Memory B cell (primary cell): ENCODE data around the gene ZMYM1.
A peak's percentile ranks its signal among the peaks of the same experiment; 100 is the strongest.
"Not testable (repeated sequence)": the region's sequence is repeated elsewhere in the genome, so short reads cannot be mapped to it uniquely, and the experiment has no call there.

ENCODE experiments used
- ATAC-seq: fragments of 150-1000 bp; cut with Tn5 transposase; 2 replicates; pipeline ENCODE4 v1.10.0; 2021; ENCODE audit warnings: low read depth, mild to moderate bottlenecking, moderate library complexity
- DNase-seq, 2 donors: peaks; one replicate each; pipeline ENCODE4 v3.0.0; 2022; ENCODE audit warnings: low spot score in 2 of 2
- H3K27ac Mint-ChIP-seq: one replicate; pipeline ENCODE4 v1.8.0; 2022; ENCODE audit warnings: mild to moderate bottlenecking, moderate library complexity, mixed read lengths
- H3K27me3 Mint-ChIP-seq: one replicate; pipeline ENCODE4 v1.8.0; 2022; ENCODE audit warnings: mixed read lengths
- H3K36me3 Mint-ChIP-seq: one replicate; pipeline ENCODE4 v1.8.0; 2022; ENCODE audit warnings: mild to moderate bottlenecking, mixed read lengths
- H3K4me1 Mint-ChIP-seq: one replicate; pipeline ENCODE4 v1.8.0; 2022; ENCODE audit warnings: mixed read lengths
- H3K4me3 Mint-ChIP-seq: one replicate; pipeline ENCODE4 v1.8.0; 2022; ENCODE audit warnings: mild to moderate bottlenecking, moderate library complexity, mixed read lengths
- H3K9me3 Mint-ChIP-seq: one replicate; pipeline ENCODE4 v1.8.0; 2022; ENCODE audit warnings: mixed read lengths

ZMYM1 gene

DNA sequence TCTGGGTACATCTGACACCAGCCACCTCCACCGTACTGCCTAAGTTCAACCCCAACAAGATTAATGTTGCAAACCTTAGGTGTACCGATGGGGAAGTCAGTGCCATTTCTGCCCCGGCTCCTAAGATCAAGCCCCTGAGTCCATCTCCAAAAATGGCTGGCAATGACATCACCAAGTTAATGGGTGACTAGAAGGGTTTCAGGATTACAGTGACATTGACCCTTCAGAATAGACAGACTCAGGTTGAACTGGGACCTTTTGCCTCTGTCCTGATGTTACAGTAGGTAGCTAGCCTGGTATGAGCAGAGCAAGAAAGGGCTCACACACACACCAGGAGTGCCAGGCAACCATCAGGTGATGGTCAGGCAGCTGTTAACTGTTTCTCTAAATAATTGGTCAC, 25.8 kb upstream of the ZMYM1 start:
- Mint-ChIP-seq H3K4me3 (no peak overlapping the region), H3K36me3 (peaks cover 4% of the 10 kb centered on the region), H3K27ac (no peak overlapping the region), H3K4me1 (peaks cover 2% of the 10 kb centered on the region), H3K27me3 (peaks cover 8% of the 10 kb centered on the region), H3K9me3 (peaks cover 4% of the 10 kb centered on the region)
- DNase-seq (no peak), ATAC-seq (no peak)

DNA sequence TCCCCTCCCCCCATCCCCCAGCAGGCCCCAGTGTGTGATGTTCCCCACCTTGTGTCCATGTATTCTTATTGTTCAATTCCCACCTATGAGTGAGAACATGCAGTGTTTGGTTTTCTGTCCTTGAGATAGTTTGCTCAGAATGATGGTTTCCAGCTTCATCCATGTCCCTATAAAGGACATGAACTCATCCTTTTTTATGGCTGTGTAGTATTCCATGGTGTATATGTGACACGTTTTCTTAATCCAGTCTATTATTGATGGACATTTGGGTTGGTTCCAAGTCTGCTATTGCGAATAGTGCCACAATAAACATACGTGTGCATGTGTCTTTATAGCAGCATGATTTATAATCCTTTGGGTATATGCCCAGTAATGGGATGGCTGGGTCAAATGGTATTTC, 24.9 kb upstream of the ZMYM1 start:
- not testable (repeated sequence) for H3K27ac Mint-ChIP-seq, H3K9me3 Mint-ChIP-seq, H3K4me3 Mint-ChIP-seq, H3K4me1 Mint-ChIP-seq, DNase-seq, H3K36me3 Mint-ChIP-seq, ATAC-seq
- H3K27me3 Mint-ChIP-seq = peaks cover 14% of the 10 kb centered on the region

DNA sequence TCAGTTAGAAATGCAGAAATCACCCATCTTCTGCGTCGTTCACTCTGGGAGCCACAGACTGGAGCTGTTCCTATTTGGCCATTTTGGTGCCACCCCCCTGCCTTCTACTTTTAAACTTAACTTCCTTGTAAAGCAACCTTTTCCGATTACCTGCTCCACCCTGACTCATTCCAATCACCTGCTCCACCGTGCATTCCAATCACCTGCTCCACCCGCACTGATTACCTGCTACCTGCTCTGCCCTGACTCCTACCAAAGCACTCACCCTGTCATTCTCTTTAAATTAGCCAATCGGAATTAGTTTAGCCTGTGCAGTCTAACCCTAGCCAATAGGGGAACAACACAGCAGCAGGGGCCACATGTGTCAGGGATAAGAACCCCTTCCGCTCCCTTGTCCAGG, 20.9 kb upstream of the ZMYM1 start:
- peaks cover 15% of the 10 kb centered on the region for H3K27me3 Mint-ChIP-seq
- not testable (repeated sequence) for H3K36me3 Mint-ChIP-seq, H3K27ac Mint-ChIP-seq, H3K4me3 Mint-ChIP-seq, H3K9me3 Mint-ChIP-seq, DNase-seq, ATAC-seq, H3K4me1 Mint-ChIP-seq

DNA sequence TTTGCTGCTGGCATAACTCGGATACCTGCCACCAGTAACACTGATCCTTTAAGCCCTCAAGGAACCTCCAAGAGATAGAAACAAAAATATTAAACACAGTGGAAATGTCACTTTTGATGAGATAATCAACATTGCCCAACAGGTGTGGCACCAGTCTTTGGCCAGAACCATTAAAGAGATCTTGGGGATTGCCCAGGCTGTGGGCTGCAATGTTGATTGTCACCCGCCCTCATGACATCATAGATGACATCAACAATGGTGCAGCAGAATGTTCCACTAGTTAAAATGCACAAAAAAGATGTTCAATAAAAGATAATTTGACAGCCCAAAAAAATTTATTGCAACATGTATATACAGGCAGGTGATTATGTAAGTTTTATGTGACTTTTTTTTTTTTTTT, 20.2 kb upstream of the ZMYM1 start:
- Mint-ChIP-seq H3K27ac (no peak overlapping the region), H3K27me3 (peaks cover 15% of the 10 kb centered on the region), H3K9me3 (peaks cover 5% of the 10 kb centered on the region), H3K4me1 (peaks cover 4% of the 10 kb centered on the region), H3K36me3 (peaks cover 5% of the 10 kb centered on the region), H3K4me3 (no peak overlapping the region)
- DNase-seq = no peak
- ATAC-seq = peak; percentile 60

DNA sequence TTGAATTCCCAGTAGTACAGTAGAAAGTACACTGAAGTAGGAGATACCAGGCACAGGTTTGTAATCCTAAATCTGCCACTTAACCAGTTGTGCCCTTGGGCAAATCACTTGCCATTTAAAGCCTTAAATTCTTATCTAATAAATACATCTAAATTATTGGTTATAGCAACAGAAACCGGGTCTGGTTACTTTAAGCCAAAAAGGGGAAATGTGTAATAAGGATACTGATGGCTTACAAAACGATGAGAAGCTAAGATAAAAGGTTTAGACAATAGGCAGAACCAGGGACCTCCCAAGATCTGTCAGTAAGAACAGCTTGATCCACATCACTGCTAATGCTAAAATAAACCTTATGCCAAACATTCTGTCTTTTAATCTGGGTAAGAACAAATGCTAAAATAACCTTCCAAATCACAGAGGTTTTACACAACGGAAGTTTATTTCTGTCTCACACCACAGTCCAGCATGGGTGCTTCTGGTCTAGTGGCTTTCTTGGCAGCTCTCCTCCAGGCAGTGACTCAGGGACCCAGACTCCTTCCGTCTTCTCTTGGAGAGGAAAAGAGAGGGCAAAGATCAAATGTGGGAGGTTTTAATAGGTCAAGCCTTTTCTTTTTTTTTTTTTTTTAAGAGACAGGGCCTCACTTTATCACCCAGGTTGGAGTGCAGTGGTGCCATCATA, 16.5 kb upstream of the ZMYM1 start:
- Mint-ChIP-seq H3K27ac (no peak overlapping the region), H3K36me3 (peaks cover 3% of the 10 kb centered on the region), H3K4me1 (peaks cover 4% of the 10 kb centered on the region), H3K9me3 (peaks cover 3% of the 10 kb centered on the region), H3K27me3 (peaks cover 15% of the 10 kb centered on the region), H3K4me3 (no peak overlapping the region)
- DNase-seq (no peak), ATAC-seq (no peak)

DNA sequence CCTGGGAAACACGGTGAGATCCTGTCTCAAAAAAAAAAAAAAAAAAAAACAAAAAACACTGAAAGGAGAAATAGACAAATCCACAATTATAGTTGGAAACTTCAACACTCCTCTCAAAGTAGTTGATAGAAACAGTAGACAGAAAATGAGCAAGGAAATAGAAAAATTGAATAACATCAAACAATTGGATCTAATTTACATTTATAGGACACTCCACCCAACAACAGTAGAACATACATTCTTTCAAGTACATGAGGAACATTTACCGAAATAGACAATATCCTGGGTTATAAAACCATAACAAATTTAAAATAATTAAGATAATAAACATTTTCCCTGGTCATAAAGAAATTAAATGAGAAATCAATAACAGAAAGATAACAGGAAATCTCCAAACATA, 14.9 kb upstream of the ZMYM1 start:
- Mint-ChIP-seq H3K4me1 (peaks cover 4% of the 10 kb centered on the region), H3K9me3 (no peaks in the 10 kb centered on the region), H3K27me3 (peaks cover 5% of the 10 kb centered on the region), H3K36me3 (no peaks in the 10 kb centered on the region), H3K4me3 (no peak overlapping the region), H3K27ac (no peak overlapping the region)
- ATAC-seq (no peak), DNase-seq (no peak)

DNA sequence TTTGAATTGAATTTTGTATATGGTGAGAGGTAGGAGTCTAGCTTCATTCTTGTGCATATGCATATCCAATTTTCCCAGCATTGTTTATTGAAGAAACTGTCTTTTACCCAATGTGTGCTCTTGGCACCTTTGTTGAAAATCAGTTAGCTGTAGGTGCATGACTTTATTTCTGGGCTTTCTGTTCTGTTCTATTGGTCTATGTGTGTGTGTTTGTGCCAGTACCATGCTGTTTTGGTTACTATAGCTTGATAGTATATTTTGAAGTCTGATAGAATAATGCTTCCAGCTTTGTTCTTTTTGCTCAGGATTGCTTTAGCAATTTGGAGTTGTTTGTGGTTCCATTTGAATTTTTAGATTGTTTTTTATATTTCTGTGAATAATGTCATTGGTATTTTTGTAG, 9.4 kb upstream of the ZMYM1 start:
- H3K4me1 Mint-ChIP-seq = no peaks in the 10 kb centered on the region
- H3K27me3 Mint-ChIP-seq = peaks cover 2% of the 10 kb centered on the region
- peaks cover 3% of the 10 kb centered on the region for H3K9me3 Mint-ChIP-seq
- no peak for DNase-seq
- no peak overlapping the region for H3K4me3 Mint-ChIP-seq
- no peak for ATAC-seq
- no peak overlapping the region for H3K27ac Mint-ChIP-seq
- H3K36me3 Mint-ChIP-seq = no peaks in the 10 kb centered on the region

DNA sequence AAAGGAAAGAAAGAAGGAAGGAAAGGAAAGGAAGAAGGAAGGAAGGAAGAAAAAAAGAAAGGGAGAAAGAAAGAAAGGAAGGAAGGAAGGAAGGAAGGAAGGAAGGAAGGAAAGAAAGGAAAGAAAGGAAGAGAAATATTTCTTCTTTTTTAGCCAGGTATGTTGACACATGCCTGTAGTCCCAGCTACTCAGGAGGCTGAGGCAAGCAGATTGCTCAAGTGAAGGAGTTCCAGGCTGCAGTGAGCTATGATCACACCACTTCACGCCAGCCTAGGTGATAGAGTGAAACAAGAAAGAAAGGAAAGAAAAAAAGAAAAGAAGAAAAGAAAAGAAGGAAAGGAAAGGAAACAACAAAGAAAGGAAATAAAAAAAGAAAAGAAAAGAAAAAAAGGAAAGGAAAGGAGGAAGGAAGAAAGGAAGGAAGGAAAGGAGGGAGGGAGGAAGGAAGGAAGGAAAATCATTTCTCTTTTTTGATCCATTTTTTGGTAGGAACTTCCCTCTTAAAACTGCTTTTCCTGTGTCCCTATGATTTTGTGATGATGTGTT, 5.8 kb upstream of the ZMYM1 start:
- no peak overlapping the region for H3K27ac Mint-ChIP-seq
- no peak overlapping the region for H3K4me3 Mint-ChIP-seq
- DNase-seq (no peak), ATAC-seq (no peak)
- H3K27me3 Mint-ChIP-seq = peaks cover 7% of the 10 kb centered on the region
- H3K9me3 Mint-ChIP-seq = peaks cover 3% of the 10 kb centered on the region
- no peaks in the 10 kb centered on the region for H3K36me3 Mint-ChIP-seq
- no peaks in the 10 kb centered on the region for H3K4me1 Mint-ChIP-seq

DNA sequence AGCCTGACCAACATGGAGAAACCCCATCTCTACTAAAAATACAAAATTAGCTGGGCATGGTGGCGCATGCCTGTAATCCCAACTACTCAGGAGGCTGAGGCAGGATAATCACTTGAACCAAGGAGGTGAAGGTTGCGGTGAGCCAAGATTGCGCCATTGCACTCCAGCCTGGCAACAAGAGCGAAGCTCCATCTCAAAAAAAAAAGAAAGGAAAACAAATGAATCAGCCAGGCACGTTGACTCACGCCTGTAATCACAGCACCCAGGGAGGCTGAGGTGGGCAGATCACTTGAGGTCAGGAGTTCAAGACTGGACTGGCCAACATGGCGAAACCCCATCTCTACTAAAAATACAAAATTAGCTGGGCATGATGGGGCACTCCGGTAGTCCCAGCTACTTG, 2.8 kb upstream of the ZMYM1 start:
- H3K4me3 Mint-ChIP-seq, DNase-seq, H3K36me3 Mint-ChIP-seq, H3K9me3 Mint-ChIP-seq, H3K4me1 Mint-ChIP-seq, H3K27ac Mint-ChIP-seq, ATAC-seq, H3K27me3 Mint-ChIP-seq: not testable (repeated sequence)

DNA sequence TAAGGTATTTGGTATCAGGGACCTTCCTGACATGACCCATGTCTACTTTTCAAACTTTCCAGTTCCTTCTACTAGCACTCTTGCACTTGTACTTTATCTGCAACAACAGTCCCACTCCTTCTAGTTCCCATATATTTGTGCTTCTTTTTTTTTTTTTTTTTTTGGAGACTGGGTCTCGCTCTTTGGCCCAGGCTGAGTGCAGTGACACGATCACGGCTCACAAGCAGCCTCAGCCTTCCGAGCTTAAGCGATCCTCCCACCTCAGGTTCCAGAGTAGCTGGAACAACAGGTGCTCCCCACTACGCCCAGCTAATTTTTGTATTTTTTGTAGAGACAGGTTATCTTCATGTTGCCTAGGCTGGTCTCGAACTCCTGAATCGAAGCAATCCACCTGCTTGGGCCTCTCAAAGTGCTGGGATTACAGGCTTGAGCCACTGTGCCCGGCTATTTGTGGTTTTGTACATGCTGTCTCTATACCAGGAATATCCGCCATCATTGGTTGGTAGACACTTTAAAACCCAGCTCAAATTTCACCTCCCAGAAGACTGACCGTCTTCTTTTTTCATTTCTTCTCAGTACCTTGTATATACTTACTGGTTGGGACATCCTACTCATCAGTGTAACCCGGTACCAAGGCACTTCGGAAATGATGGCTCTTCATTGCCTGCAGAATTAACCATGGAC, 1.1 kb downstream of the ZMYM1 start:
- DNase-seq (no peak), ATAC-seq (no peak)
- Mint-ChIP-seq H3K4me3 (peak overlapping the region; percentile 95), H3K27me3 (peaks cover 5% of the 10 kb centered on the region), H3K36me3 (peaks cover 12% of the 10 kb centered on the region), H3K4me1 (peaks cover 8% of the 10 kb centered on the region), H3K9me3 (no peaks in the 10 kb centered on the region), H3K27ac (peak overlapping the region; percentile 94)

DNA sequence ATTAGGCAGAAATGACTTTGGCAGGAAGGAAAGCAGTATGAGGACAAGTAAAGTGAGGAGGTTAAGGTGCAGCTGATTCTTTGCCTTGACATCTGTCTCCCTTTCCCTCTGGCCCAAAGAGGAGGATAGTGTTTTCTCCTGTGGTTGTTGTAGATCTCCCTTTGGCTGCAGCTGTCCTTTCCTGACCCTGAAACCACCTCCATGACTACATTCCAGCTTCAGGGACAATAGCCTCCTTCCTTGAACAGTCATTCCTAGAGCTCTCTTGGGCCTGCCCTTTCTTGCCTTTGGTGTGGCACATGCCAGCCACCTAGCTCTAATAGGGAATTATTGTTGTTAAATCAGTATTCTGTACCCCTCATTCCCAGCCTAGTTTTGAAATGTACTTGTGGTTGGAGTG, 6.2 kb downstream of the ZMYM1 start:
- H3K4me3 Mint-ChIP-seq = no peak overlapping the region
- peaks cover 11% of the 10 kb centered on the region for H3K4me1 Mint-ChIP-seq
- H3K27ac Mint-ChIP-seq = peak overlapping the region; percentile 39
- peaks cover 19% of the 10 kb centered on the region for H3K36me3 Mint-ChIP-seq
- ATAC-seq (no peak), DNase-seq (no peak)
- no peaks in the 10 kb centered on the region for H3K27me3 Mint-ChIP-seq
- no peaks in the 10 kb centered on the region for H3K9me3 Mint-ChIP-seq

DNA sequence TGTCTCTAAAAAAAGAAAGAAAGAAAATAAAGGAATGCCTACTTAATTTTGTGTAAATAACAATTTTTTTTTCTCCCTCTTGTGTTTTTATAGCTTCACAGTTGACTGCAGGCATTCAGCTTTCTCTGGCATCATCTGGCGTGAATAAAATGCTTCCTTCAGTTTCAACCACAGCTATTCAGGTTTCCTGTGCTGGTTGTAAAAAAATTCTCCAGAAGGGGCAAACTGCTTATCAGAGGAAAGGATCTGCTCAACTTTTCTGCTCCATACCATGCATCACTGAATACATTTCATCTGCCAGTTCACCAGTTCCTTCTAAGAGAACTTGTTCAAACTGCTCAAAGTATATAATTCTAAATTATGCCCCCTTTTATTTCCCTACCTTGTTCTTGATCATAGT, 18.0 kb downstream of the ZMYM1 start:
- H3K9me3 Mint-ChIP-seq = no peaks in the 10 kb centered on the region
- H3K4me3 Mint-ChIP-seq = no peak overlapping the region
- H3K27ac Mint-ChIP-seq = no peak overlapping the region
- no peaks in the 10 kb centered on the region for H3K27me3 Mint-ChIP-seq
- H3K36me3 Mint-ChIP-seq = peaks cover 24% of the 10 kb centered on the region
- DNase-seq = no peak
- no peaks in the 10 kb centered on the region for H3K4me1 Mint-ChIP-seq
- ATAC-seq = no peak

DNA sequence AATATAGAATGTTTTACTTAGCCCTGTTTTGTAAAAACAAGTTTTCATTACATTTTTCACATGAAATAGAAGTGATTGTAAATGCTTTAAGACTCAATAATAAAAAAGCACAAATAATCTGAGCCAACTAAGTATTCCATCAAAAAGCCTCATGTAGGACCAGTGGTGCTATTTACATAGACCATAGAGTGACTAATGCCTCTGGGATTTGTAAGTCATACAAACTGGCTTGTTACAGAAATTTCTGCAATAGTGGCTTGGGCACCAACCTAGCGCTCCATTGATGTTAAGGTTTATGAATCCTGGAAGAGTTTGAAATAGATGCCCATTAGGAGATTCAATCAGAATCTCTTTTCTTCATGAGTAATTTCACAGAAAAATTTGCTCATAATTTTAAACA, 31.9 kb downstream of the ZMYM1 start:
- Mint-ChIP-seq H3K27me3 (no peaks in the 10 kb centered on the region), H3K4me1 (no peaks in the 10 kb centered on the region), H3K36me3 (peaks cover 24% of the 10 kb centered on the region), H3K27ac (no peak overlapping the region), H3K9me3 (no peaks in the 10 kb centered on the region), H3K4me3 (no peak overlapping the region)
- no peak for DNase-seq
- ATAC-seq = no peak

DNA sequence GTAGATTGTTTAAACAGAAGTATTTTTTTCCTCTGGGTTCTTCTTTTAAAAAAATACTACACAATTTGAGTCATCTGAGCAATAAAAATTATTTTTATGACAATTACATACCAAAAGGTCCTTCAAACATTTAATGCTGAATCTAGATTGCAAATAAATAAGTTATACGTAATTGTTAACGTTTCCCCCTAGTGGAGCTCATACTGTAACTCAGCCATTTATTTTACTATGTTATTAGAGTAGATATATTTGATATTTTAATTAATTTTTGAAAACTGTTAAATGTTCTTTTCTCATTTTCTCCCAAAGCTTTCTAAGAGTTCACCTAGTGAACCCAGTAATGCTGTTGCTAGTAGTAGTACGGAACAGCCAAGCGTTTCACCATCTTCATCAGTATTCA, 33.5 kb downstream of the ZMYM1 start:
- ATAC-seq = no peak
- no peak overlapping the region for H3K4me3 Mint-ChIP-seq
- H3K27me3 Mint-ChIP-seq = no peaks in the 10 kb centered on the region
- peaks cover 19% of the 10 kb centered on the region for H3K36me3 Mint-ChIP-seq
- H3K9me3 Mint-ChIP-seq = no peaks in the 10 kb centered on the region
- H3K4me1 Mint-ChIP-seq = no peaks in the 10 kb centered on the region
- DNase-seq = no peak
- no peak overlapping the region for H3K27ac Mint-ChIP-seq
